Inflammatory macrophage treated with lipopolysaccharide for 1 hour (primary cell): ENCODE data around the gene MEGF11.

ENCODE experiments used
- DNase-seq, 2 donors: peaks; one replicate each; pipeline ENCODE4 v3.0.0-alpha.2; 2020 to 2022

MEGF11 gene

GRCh38 chr15:66078929-66079275 is 174.6 kb downstream of the MEGF11 start:
- no peak for DNase-seq

- no peak for DNase-seq
Observed at GRCh38 chr15:66078196-66078928, 175.2 kb downstream of the MEGF11 start.

GRCh38 chr15:66077320-66077663 is 176.3 kb downstream of the MEGF11 start:
- no peak for DNase-seq

- no peak for DNase-seq
Observed at GRCh38 chr15:66076591-66077319, 176.8 kb downstream of the MEGF11 start.

GRCh38 chr15:66075947-66076346 is 177.6 kb downstream of the MEGF11 start:
- no peak for DNase-seq

- no peak for DNase-seq
Observed at GRCh38 chr15:66072616-66073361, 180.8 kb downstream of the MEGF11 start.

GRCh38 chr15:66071921-66072295 is 181.6 kb downstream of the MEGF11 start:
- DNase-seq = no peak

- no peak for DNase-seq
Observed at GRCh38 chr15:66071160-66071920, 182.2 kb downstream of the MEGF11 start.

- DNase-seq = no peak
Observed at GRCh38 chr15:66070220-66070934, 183.2 kb downstream of the MEGF11 start.

- DNase-seq = no peak
Observed at GRCh38 chr15:66069751-66070150, 183.8 kb downstream of the MEGF11 start.

GRCh38 chr15:66068801-66069200 is 184.7 kb downstream of the MEGF11 start:
- no peak for DNase-seq

GRCh38 chr15:66067687-66068086 is 185.9 kb downstream of the MEGF11 start:
- DNase-seq = no peak

GRCh38 chr15:66066481-66066880 is 187.1 kb downstream of the MEGF11 start:
- DNase-seq = no peak

GRCh38 chr15:66066005-66066404 is 187.5 kb downstream of the MEGF11 start:
- DNase-seq = no peak

GRCh38 chr15:66065325-66065724 is 188.2 kb downstream of the MEGF11 start:
- no peak for DNase-seq

- no peak for DNase-seq
Observed at GRCh38 chr15:66063147-66063546, 190.4 kb downstream of the MEGF11 start.

- no peak for DNase-seq
Observed at GRCh38 chr15:66057089-66057488, 196.5 kb downstream of the MEGF11 start.

GRCh38 chr15:66053991-66054390 is 199.6 kb downstream of the MEGF11 start:
- no peak for DNase-seq

GRCh38 chr15:66051833-66052232 is 201.7 kb downstream of the MEGF11 start:
- no peak for DNase-seq

- no peak for DNase-seq
Observed at GRCh38 chr15:66050264-66050663, 203.3 kb downstream of the MEGF11 start.

- no peak for DNase-seq
Observed at GRCh38 chr15:66049353-66049752, 204.2 kb downstream of the MEGF11 start.

GRCh38 chr15:66047321-66048024 is 206.1 kb downstream of the MEGF11 start:
- no peak for DNase-seq
